Nephron progenitor cell (in vitro differentiated cells): ENCODE results near the gene PLXNB3.

Source experiments
- DNase-seq: peaks from one replicate; pipeline ENCODE4 v3.0.0; 2021
- H3K27ac Mint-ChIP-seq: 2 replicates; pipeline ENCODE4 v1.8.0; 2021; ENCODE audit warnings: mild to moderate bottlenecking, moderate library complexity, mixed read lengths
- H3K27me3 Mint-ChIP-seq: 2 replicates; pipeline ENCODE4 v1.8.0; 2021; ENCODE audit warnings: mild to moderate bottlenecking, low read depth, mixed read lengths; ENCODE audit not compliant: poor library complexity
- H3K36me3 Mint-ChIP-seq: 2 replicates; pipeline ENCODE4 v1.8.0; 2021; ENCODE audit warnings: low read depth, mixed read lengths
- H3K4me1 Mint-ChIP-seq: 2 replicates; pipeline ENCODE4 v1.8.0; 2021; ENCODE audit warnings: mixed read lengths
- H3K4me3 Mint-ChIP-seq: 2 replicates; pipeline ENCODE4 v1.8.0; 2021; ENCODE audit warnings: mild to moderate bottlenecking, moderate library complexity, mixed read lengths
- H3K9me3 Mint-ChIP-seq: 2 replicates; pipeline ENCODE4 v1.8.0; 2021; ENCODE audit warnings: mild to moderate bottlenecking, moderate library complexity, mixed read lengths
- TF ChIP-seq, protein P1 (sequence below): fragments of 200-600 bp; sonication (generic); IDR thresholded peaks from 2 replicates; pipeline ENCODE4 v1.5.0; 2021; ENCODE audit warnings: antibody characterized with exemption

The PLXNB3 gene

DNA sequence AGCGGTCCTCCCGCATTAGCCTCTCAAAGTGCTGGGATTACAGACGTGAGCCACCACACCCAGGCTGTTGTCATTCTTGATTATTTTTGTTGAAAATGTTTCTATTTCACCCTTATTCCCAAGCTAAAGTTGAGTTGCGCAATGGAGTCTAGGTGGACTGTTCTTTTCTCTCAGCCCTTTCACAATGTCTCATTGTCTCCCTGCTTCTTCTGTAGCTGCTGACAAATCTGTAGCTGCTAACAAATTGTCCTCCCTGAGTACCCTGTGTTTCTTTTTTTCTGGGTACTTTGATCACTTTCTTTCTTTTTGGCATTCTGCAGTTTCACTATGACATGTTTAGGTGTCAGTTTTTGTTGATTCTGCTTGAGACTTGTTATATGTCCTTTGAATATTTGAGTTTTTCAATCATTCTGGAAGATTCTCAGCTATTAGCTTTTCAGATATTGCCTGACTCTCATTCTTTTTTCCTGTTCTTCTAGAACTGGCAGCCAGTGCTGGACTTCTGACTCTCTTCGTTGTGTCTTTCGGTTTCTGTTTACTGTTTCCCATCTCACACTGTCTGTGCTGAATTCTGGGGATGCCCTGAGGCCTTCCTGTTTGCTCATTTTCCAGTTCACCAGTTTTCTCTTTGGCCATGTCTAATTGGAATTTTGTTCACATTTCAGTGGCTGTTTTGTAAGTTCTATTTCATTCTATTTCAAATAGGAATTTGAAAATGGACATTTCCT is 32.8 kb upstream of the PLXNB3 start:
- Mint-ChIP-seq H3K27me3 (peaks cover 8% of the 10 kb centered on the region), H3K36me3 (peaks cover 39% of the 10 kb centered on the region)

DNA sequence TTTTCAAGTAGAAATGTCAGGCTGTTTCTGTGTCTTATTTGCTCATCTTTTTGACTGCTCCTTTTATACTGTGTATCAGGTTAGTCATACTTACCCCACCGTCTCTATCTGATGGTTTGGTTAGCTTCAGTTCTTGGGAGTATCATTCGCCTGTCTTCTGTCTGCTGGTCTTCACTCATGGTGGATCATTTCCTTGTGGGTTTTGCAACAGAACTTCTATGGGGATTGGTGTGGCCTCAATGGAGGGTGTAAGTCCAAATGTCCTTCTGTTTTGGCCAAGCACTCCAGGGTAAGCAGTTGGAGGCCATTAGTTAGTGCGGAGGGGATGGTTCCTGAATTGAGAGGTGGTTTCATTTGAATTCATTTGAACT is 32.2 kb upstream of the PLXNB3 start:
- Mint-ChIP-seq H3K27me3 (peaks cover 8% of the 10 kb centered on the region), H3K4me1 (peaks cover 18% of the 10 kb centered on the region), H3K9me3 (peaks cover 78% of the 10 kb centered on the region), H3K36me3 (peaks cover 39% of the 10 kb centered on the region), H3K4me3 (no peak overlapping the region), H3K27ac (no peak overlapping the region)
- TF ChIP-seq, protein P1, sequence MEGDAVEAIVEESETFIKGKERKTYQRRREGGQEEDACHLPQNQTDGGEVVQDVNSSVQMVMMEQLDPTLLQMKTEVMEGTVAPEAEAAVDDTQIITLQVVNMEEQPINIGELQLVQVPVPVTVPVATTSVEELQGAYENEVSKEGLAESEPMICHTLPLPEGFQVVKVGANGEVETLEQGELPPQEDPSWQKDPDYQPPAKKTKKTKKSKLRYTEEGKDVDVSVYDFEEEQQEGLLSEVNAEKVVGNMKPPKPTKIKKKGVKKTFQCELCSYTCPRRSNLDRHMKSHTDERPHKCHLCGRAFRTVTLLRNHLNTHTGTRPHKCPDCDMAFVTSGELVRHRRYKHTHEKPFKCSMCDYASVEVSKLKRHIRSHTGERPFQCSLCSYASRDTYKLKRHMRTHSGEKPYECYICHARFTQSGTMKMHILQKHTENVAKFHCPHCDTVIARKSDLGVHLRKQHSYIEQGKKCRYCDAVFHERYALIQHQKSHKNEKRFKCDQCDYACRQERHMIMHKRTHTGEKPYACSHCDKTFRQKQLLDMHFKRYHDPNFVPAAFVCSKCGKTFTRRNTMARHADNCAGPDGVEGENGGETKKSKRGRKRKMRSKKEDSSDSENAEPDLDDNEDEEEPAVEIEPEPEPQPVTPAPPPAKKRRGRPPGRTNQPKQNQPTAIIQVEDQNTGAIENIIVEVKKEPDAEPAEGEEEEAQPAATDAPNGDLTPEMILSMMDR = no peak
- DNase-seq = no peak

More for the DNA sequence above, 32.8 kb upstream of the PLXNB3 start:
- TF ChIP-seq, protein P1 = no peak
- no peak overlapping the region for H3K4me3 Mint-ChIP-seq
- peaks cover 72% of the 10 kb centered on the region for H3K9me3 Mint-ChIP-seq
- H3K4me1 Mint-ChIP-seq = peaks cover 19% of the 10 kb centered on the region
- DNase-seq = no peak
- H3K27ac Mint-ChIP-seq = no peak overlapping the region

DNA sequence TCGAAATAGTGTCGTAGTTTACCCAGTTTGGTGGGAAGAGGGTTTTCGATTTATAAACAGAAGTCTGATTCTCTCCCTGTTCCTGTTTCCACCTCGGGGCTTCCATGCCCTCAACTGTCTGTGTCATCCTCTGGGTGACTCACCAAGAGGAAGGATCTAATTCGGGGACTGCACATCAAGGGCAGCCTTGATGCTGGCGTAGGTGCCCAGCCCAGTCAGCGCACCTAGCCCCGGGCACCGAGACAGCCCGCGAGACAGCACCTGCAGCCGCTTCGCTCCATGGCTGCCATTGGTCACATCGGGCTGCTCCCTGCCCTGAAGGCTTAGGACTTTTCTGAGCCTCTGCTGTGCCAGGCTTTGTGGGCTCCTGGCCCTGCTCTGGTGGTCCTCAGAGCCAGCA is 31.6 kb upstream of the PLXNB3 start:
- peaks cover 39% of the 10 kb centered on the region for H3K36me3 Mint-ChIP-seq
- no peak for DNase-seq
- peaks cover 8% of the 10 kb centered on the region for H3K27me3 Mint-ChIP-seq
- peaks cover 12% of the 10 kb centered on the region for H3K4me1 Mint-ChIP-seq
- no peak overlapping the region for H3K4me3 Mint-ChIP-seq
- peaks cover 73% of the 10 kb centered on the region for H3K9me3 Mint-ChIP-seq
- H3K27ac Mint-ChIP-seq = no peak overlapping the region
- TF ChIP-seq, protein P1 = no peak

DNA sequence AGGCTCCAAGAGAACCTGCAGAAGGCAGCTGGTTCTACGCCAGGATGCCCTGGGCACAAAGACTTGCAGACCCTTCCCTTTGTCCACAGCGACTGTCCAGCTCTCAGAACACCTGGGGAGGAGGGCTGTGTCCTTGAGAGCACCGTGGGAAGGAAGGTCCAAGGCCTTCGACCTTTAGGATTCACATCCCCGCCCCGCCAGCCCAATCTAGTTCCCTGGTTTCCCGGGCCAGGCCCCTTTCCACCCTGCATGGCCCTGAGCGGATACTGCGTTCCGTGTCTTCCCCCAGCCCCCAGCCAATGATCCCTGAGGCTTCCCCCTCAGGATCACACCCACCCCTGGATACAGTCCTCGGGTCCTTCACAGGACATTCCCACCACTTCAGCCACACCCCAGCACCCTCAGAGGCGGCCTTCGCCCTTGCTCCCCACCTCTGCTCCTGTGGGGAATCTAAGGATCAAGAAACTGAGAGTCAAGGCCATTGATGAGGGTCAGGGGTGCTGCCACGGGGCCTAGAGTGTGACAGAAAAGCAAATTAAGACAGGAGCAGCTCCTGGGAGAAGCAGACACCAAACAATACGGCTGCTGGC is 30.3 kb upstream of the PLXNB3 start:
- Mint-ChIP-seq H3K27me3 (peaks cover 8% of the 10 kb centered on the region), H3K9me3 (peaks cover 69% of the 10 kb centered on the region), H3K36me3 (peaks cover 35% of the 10 kb centered on the region), H3K4me3 (no peak overlapping the region), H3K27ac (no peak overlapping the region), H3K4me1 (peaks cover 11% of the 10 kb centered on the region)
- DNase-seq = no peak
- TF ChIP-seq, protein P1 = no peak

DNA sequence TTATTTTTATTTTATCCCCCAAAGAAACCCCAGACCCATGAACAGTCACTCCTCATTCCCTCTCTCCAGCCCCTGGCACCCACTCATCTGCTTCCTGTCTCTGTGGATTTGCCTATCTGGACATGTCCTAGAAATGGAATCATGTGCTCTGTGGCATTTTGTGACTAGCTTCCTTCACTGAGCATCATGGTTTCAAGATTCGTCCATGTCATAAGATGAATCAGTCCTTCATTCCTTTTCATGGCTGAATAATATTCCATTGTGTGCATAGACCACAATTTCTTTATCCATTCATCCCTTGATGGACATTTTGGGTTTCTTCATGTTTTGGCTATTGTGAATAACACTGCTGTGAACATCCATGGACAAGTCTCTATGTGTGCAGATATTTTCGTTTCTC is 29.2 kb upstream of the PLXNB3 start:
- no peak overlapping the region for H3K4me3 Mint-ChIP-seq
- peaks cover 32% of the 10 kb centered on the region for H3K36me3 Mint-ChIP-seq
- DNase-seq = no peak
- H3K9me3 Mint-ChIP-seq = peaks cover 70% of the 10 kb centered on the region
- TF ChIP-seq, protein P1 = no peak
- H3K27me3 Mint-ChIP-seq = peaks cover 6% of the 10 kb centered on the region
- H3K4me1 Mint-ChIP-seq = peaks cover 17% of the 10 kb centered on the region
- H3K27ac Mint-ChIP-seq = no peak overlapping the region

DNA sequence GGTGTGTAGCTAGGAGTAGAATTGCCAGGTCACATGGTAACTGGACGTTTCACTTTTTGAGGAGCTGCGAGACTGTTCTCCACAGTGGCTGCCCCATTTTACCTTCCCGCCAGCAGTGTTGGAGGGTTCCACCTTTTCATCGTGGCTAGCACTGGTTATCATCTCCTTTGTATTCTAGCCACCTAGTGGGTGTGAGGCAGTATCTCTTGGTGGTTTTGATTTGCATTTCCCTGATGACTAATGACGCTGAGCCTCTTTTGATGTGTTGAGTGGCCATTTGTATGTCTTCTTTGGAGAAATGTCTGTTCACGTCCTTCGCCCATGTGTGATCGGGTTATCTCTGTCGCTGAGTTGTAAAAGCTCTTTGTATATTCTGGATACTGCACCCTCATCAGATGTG is 28.8 kb upstream of the PLXNB3 start:
- Mint-ChIP-seq H3K27me3 (peaks cover 6% of the 10 kb centered on the region), H3K4me1 (peaks cover 17% of the 10 kb centered on the region), H3K4me3 (no peak overlapping the region), H3K9me3 (peaks cover 70% of the 10 kb centered on the region), H3K27ac (no peak overlapping the region), H3K36me3 (peaks cover 32% of the 10 kb centered on the region)
- DNase-seq = no peak
- TF ChIP-seq, protein P1 = no peak
